ENCODE results near the gene ZBED4.

The ZBED4 gene

DNA sequence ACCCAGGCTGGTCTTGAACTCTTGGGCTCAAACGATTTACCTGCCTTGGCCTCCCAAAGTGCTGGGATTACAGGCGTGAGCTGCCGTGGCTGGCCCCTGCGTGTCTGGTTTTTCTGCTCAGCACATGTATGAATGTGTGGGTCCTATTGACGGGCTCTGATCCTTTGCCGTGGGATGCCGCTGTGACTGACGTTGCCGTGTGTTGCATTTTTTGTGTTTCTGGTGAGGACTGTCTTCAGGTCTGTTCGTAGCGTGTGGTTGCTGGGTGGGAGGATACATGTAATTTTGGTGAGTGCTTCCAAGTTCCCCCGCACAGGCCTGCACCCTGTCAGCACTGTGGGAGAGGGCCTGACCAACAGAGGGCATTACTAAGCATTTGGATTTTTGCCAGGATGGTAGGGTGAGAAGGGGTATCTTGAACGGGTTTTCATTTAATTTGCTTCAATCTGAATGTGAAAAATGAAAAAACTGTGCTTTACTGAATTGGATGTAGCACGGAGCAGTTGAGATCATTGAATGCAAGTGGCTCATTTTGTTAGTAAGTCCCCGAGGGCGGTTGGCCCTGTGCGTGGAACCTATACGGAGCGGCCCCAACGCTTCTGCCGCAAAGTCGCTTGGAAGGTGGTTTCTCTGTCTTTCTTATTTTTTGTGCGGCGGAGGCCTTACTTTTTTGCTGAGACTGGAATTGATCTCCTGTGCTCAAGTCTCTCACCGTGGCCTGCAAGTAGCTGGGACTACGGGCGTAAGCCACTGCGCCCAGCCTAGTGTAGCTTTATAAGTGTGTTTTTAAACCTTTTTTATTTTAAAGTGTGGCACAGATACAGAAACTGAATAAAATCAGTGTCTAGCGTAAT is 8.2 kb downstream of the ZBED4 start:
- H3K4me3 ChIP-seq (ENCODE audit: low read depth, low read length): no peak overlapping the region
- TF ChIP-seq, protein P1, sequence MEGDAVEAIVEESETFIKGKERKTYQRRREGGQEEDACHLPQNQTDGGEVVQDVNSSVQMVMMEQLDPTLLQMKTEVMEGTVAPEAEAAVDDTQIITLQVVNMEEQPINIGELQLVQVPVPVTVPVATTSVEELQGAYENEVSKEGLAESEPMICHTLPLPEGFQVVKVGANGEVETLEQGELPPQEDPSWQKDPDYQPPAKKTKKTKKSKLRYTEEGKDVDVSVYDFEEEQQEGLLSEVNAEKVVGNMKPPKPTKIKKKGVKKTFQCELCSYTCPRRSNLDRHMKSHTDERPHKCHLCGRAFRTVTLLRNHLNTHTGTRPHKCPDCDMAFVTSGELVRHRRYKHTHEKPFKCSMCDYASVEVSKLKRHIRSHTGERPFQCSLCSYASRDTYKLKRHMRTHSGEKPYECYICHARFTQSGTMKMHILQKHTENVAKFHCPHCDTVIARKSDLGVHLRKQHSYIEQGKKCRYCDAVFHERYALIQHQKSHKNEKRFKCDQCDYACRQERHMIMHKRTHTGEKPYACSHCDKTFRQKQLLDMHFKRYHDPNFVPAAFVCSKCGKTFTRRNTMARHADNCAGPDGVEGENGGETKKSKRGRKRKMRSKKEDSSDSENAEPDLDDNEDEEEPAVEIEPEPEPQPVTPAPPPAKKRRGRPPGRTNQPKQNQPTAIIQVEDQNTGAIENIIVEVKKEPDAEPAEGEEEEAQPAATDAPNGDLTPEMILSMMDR (IDR thresholded peaks at IDR 0.05; ENCODE audit: borderline replicate concordance, insufficient read depth, low read depth, low read length): no peak

DNA sequence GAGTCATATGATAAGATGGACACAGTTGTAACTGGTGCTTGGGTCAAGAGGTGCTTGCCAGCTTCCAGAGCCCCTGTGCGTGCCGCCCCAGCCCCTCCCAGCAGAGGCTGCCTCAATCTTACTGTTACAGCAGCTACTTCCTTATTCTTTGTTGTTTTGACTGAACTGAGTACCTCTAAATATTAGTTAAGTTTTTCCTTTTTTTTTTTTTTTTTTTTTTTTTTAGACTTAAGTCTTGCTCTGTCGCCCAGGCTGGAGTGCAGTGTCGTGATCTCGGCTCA is 8.8 kb downstream of the ZBED4 start:
- no peak overlapping the region for H3K4me3 ChIP-seq (ENCODE audit: low read depth, low read length)
- TF ChIP-seq, protein P1 (IDR thresholded peaks at IDR 0.05; ENCODE audit: borderline replicate concordance, insufficient read depth, low read depth, low read length): no peak

DNA sequence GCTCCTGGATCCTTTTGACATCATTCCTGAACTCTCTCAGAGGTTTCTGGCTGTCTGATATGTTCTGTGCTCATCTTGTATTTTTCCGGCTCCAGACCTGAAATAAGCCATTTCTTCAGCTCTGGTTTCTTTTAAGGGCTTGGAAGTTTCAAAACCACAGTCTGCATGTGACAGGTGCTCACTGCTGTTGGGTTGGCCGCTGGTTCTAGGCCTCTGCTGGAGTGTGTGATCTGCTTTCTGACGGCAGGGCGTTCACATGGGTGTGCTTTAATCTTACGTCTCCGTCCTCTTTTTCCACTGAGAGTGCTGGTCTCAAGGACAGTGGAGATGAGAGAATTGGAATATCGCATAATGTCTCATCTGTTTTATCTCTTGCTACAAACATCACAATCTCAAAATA is 10.3 kb downstream of the ZBED4 start:
- TF ChIP-seq, protein P1 (IDR thresholded peaks at IDR 0.05; ENCODE audit: borderline replicate concordance, insufficient read depth, low read depth, low read length): no peak
- no peak overlapping the region for H3K4me3 ChIP-seq (ENCODE audit: low read depth, low read length)

DNA sequence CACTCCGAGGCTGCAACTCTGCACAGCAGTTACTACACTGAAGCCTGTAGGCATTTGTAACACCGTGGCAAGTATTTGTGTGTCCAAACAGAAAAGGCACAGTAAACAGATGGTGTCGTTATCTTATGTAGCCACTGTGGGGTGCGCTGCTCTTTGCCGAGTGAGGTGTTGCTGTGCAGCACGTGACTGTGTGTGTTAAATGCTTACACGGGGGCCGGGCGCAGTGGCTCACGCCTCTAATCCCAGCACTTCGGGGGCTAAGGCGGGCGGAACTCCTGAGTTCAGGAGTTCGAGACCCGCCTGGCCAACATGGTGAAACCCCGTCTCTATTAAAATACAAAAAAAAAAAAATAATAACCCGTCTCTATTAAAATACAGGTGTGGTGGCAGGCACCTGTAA is 11.5 kb downstream of the ZBED4 start:
- no peak overlapping the region for H3K4me3 ChIP-seq (ENCODE audit: low read depth, low read length)

DNA sequence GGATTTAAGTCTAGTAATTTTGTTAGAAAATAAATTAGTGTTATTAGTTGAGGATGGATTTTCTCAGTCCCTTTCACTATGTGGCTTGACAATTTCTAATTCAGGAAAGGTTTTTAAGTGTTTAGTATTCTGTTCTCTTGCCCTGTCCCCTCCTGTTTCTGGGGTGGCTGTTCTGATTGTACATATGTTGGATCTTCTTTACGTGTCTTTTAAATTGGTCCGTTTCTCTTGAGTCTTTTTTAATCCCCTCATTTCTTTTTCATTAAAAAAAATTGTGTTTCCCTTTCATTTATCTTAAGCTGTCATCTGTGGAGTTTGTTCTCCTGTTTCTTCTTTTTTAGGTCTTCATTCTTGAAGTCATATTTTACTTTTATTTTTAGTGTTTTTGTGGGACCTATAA is 12.5 kb downstream of the ZBED4 start:
- TF ChIP-seq, protein P1 (IDR thresholded peaks at IDR 0.05; ENCODE audit: borderline replicate concordance, insufficient read depth, low read depth, low read length): no peak
- H3K4me3 ChIP-seq (ENCODE audit: low read depth, low read length): no peak overlapping the region

More for the DNA sequence above, 11.5 kb downstream of the ZBED4 start:
- TF ChIP-seq, protein P1 (IDR thresholded peaks at IDR 0.05; ENCODE audit: borderline replicate concordance, insufficient read depth, low read depth, low read length): no peak

DNA sequence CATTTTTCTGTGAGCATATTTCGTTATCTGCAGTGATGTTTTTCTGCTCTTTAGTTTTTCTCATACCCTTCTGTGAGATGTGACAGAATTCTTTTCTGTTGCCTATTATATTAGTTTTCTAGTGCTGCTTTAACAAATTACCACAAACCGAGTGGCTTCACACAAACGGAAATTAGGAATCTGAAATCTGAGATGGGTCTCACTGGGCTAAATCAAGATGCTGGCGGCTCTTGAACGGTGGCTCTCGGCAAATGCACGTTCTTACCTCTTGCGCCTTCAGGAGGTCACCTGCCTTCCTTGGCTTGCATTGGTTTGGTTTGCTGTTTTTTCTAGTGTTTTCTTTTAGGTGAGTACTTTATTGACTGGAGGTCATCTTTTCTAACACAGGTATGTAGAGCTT is 13.0 kb downstream of the ZBED4 start:
- TF ChIP-seq, protein P1 (IDR thresholded peaks at IDR 0.05; ENCODE audit: borderline replicate concordance, insufficient read depth, low read depth, low read length): no peak
- no peak overlapping the region for H3K4me3 ChIP-seq (ENCODE audit: low read depth, low read length)
